AG09309 (cell line): ENCODE measurements around the gene OR1I1.

Experiments
- DNase-seq: peaks from one replicate; pipeline ENCODE4 v3.0.0-alpha.2; 2010; ENCODE audit warnings: low read depth
- H3K4me3 ChIP-seq: 2 replicates; pipeline ENCODE4 v1.5.1; 2011; ENCODE audit warnings: mild to moderate bottlenecking, low read depth, low read length, moderate library complexity; ENCODE audit not compliant: control insufficient read depth
- CTCF ChIP-seq: IDR thresholded peaks from 2 replicates; pipeline ENCODE4 v1.5.1; 2011; ENCODE audit warnings: mild to moderate bottlenecking, low read depth, low read length, inconsistent platforms; ENCODE audit not compliant: insufficient read depth, control insufficient read depth; ENCODE audit errors: missing control alignments

OR1I1 gene

GRCh38 chr19:15142313-15142712, 60.3 kb downstream of the OR1I1 start:
- no peak for TF ChIP-seq CTCF
- DNase-seq, result no peak
- H3K4me3 ChIP-seq, result no peak overlapping the region
